B cell (primary cell): ENCODE results near the gene TMEM80. TPM values are rescaled to one million over a fixed set of nuclear protein-coding genes. Genes with fewer than 3 reads are reported as not detected.
"Not testable (repeated sequence)": the region's sequence is repeated elsewhere in the genome, so short reads cannot be mapped to it uniquely, and the experiment has no call there.

Experiments used
- ATAC-seq: fragments of 200-7000 bp; cut with Tn5 transposase; one replicate; pipeline ENCODE4 v1.10.0; 2021; ENCODE audit warnings: low read depth, mild to moderate bottlenecking, moderate number of reproducible peaks, moderate library complexity
- CTCF ChIA-PET: fragments of 350-600 bp; sonication (Branson Sonifier 250); formaldehyde crosslinking; loops from one replicate; lab custom pipeline; 2021; ENCODE audit warnings: antibody characterized with exemption, inconsistent platforms; lab: Charles Lee
- POLR2A ChIA-PET: fragments of 350-600 bp; sonication (Branson Sonifier 250); formaldehyde crosslinking; loops from one replicate; lab custom pipeline; 2021; ENCODE audit warnings: antibody characterized with exemption; lab: Charles Lee
- DNase-seq: peaks from one replicate; pipeline ENCODE4 v3.0.0; 2013
- H2AFZ ChIP-seq: 2 replicates; pipeline ENCODE4 v1.6.1; 2012; ENCODE audit warnings: mild to moderate bottlenecking, low read depth, low read length; ENCODE audit not compliant: insufficient read depth, poor library complexity, severe bottlenecking
- H3K27ac ChIP-seq, 2 donors: 1 replicate in 1 of 2; 2 replicates in 1 of 2; pipeline ENCODE4 v1.5.1; 2012 to 2013; ENCODE audit warnings: low read length in 2 of 2, mild to moderate bottlenecking in 2 of 2, moderate library complexity in 1 of 2
- H3K27me3 ChIP-seq, 4 experiments: fragments of 200-600 bp in 1 of 4; sonication (generic) in 1 of 4; replicated peaks in 1 of 4; 1 replicate in 2 of 4; 2 replicates in 2 of 4; pipeline versions ENCODE4 v1.6.1 to v1.7.0; 2013 to 2016; ENCODE audit warnings: low read length in 3 of 4, mild to moderate bottlenecking in 2 of 4, mixed read lengths in 1 of 4, moderate library complexity in 1 of 4; ENCODE audit not compliant: insufficient read depth in 4 of 4, control insufficient read depth in 3 of 4; ENCODE audit errors: control extremely low read depth in 1 of 4
- H3K36me3 ChIP-seq, 2 experiments: replicated peaks in 1 of 2; 1 replicate in 1 of 2; 2 replicates in 1 of 2; pipeline versions ENCODE4 v1.6.1 to v1.7.1; 2013; ENCODE audit warnings: low read length in 1 of 2; ENCODE audit not compliant: insufficient read depth in 2 of 2, control insufficient read depth in 1 of 2; ENCODE audit errors: control extremely low read depth in 1 of 2, extremely low read depth in 1 of 2
- H3K4me1 ChIP-seq, 2 donors: fragments of 200-600 bp in 1 of 2; sonication (generic) in 1 of 2; 1 replicate in 1 of 2; 2 replicates in 1 of 2; pipeline versions ENCODE4 v1.5.1 to v1.6.1; 2013 to 2017; ENCODE audit warnings: low read length in 2 of 2; ENCODE audit not compliant: control insufficient read depth in 2 of 2, insufficient read depth in 2 of 2
- H3K4me2 ChIP-seq: replicated peaks from 2 replicates; pipeline ENCODE3; 2012; ENCODE audit warnings: mild to moderate bottlenecking, low read depth, low read length; ENCODE audit not compliant: poor library complexity, severe bottlenecking
- H3K4me3 ChIP-seq, 5 experiments: fragments of 200-600 bp in 1 of 5; sonication (generic) in 1 of 5; 1 replicate in 3 of 5; 2 replicates in 2 of 5; pipeline versions ENCODE4 v1.5.1 to v1.7.0; 2011 to 2016; ENCODE audit warnings: low read length in 4 of 5, mild to moderate bottlenecking in 4 of 5, low read depth in 2 of 5, control low read depth in 1 of 5, moderate library complexity in 1 of 5; ENCODE audit not compliant: insufficient read depth in 1 of 5; ENCODE audit errors: control extremely low read depth in 1 of 5, extremely low read depth in 1 of 5
- H3K79me2 ChIP-seq: fragments of 200-600 bp; sonication (generic); one replicate; pipeline ENCODE4 v1.6.0; 2016; ENCODE audit warnings: low read length; ENCODE audit not compliant: control insufficient read depth, insufficient read depth
- H3K9ac ChIP-seq: fragments of 200-600 bp; sonication (generic); 2 replicates; pipeline ENCODE4 v1.6.1; 2017; ENCODE audit warnings: mild to moderate bottlenecking, low read length, moderate library complexity
- H3K9me3 ChIP-seq, 3 donors: one replicate each; pipeline versions ENCODE4 v1.6.1 to v1.7.1; 2013; ENCODE audit warnings: low read length in 2 of 3; ENCODE audit not compliant: control insufficient read depth in 2 of 3, insufficient read depth in 1 of 3; ENCODE audit errors: control extremely low read depth in 1 of 3
- H4K20me1 ChIP-seq: 2 replicates; pipeline ENCODE4 v1.6.0; 2012; ENCODE audit warnings: mild to moderate bottlenecking, low read length; ENCODE audit not compliant: insufficient read depth, control insufficient read depth, poor library complexity, severe bottlenecking
- H3K27ac Mint-ChIP-seq: one replicate; pipeline ENCODE4 v1.8.0; 2021; ENCODE audit warnings: mixed read lengths
- H3K27me3 Mint-ChIP-seq: one replicate; pipeline ENCODE4 v1.8.0; 2021; ENCODE audit warnings: mixed read lengths
- H3K4me1 Mint-ChIP-seq: one replicate; pipeline ENCODE4 v1.8.0; 2021; ENCODE audit warnings: mixed read lengths
- H3K4me3 Mint-ChIP-seq: one replicate; pipeline ENCODE4 v1.8.0; 2021; ENCODE audit warnings: mixed read lengths
- H3K9me3 Mint-ChIP-seq: one replicate; pipeline ENCODE4 v1.8.0; 2022; ENCODE audit warnings: mixed read lengths; ENCODE audit not compliant: insufficient read depth
- EZH2 ChIP-seq: IDR thresholded peaks from 2 replicates; pipeline ENCODE4 v1.6.1; 2012; ENCODE audit warnings: borderline replicate concordance, low read depth, mild to moderate bottlenecking, moderate library complexity, low read length; ENCODE audit not compliant: insufficient read depth, poor library complexity, severe bottlenecking
- WGBS: methylation state at CpG from one replicate; pipeline ENCODE4 v1.1.5; 2013; ENCODE audit warnings: missing lambda C conversion rate; ENCODE audit not compliant: insufficient coverage; 5-methylcytosine and 5-hydroxymethylcytosine counted together
- intact Hi-C: fragments of 100-400 bp; cut with micrococcal nuclease; formaldehyde crosslinking; loops from one replicate; pipeline ENCODE4 v1.10.0; 2022
- polyA plus RNA-seq: library from polyadenylated mRNA; depleted of rRNA; stranded (reverse); fragments of >200 nt; gene quantifications from 2 replicates; pipeline ENCODE4 v1.2.3, GENCODE V29; 2012
- total RNA-seq, 2 donors: library from RNA; stranded (reverse); fragments of 120-200 nt in 1 of 2; gene quantifications; 1 replicate in 1 of 2; 2 replicates in 1 of 2; pipeline versions ENCODE4 v1.2.3 to v1.2.4, GENCODE V29; 2013 to 2022
- TF ChIP-seq, protein P1 (sequence below): fragments of 200-600 bp; IDR thresholded peaks from one replicate; pipeline ENCODE4 v1.8.0; 2022; ENCODE audit warnings: antibody characterized with exemption, mild to moderate bottlenecking

TMEM80 gene
- total and polyA plus RNA-seq, 2 donors (not counting 1 experiment from before 2014, with no cell fraction given), result 72.5 to 84.1 TPM

- peaks cover 6% of the 10 kb centered on the region for H3K4me1 Mint-ChIP-seq
- DNase-seq (no peak), ATAC-seq (no peak)
- no peak overlapping the region for H3K4me3 Mint-ChIP-seq
- Histone ChIP-seq H4K20me1 (peaks cover 9% of the 10 kb centered on the region), H3K27ac (no peak overlapping the region), H3K4me2 (no peak overlapping the region), H3K36me3 (no peaks in the 10 kb centered on the region), H3K4me1 (peaks cover 14 to 27% of the 10 kb centered on the region in 2 donors), H3K9me3 (no peaks in the 10 kb centered on the region), H2AFZ (no peak overlapping the region), H3K4me3 (no peak overlapping the region), H3K9ac (no peak overlapping the region), H3K79me2 (no peaks in the 10 kb centered on the region), H3K27me3 (peaks cover 0 to 24% (median 0%) of the 10 kb centered on the region in 4 experiments)
- WGBS, result 72% methylated on average over 10 of the region's 17 CpGs
- ChIA-PET CTCF (interaction anchor here (1.1 to 1.4 kb wide), 3 partner anchors 19 to 175 kb away, joined by 3 to 4 read pairs (median 3); no protein-coding TSS in a partner anchor), POLR2A (no interaction called here)
- TF ChIP-seq EZH2, result no peak
- TF ChIP-seq, protein P1, sequence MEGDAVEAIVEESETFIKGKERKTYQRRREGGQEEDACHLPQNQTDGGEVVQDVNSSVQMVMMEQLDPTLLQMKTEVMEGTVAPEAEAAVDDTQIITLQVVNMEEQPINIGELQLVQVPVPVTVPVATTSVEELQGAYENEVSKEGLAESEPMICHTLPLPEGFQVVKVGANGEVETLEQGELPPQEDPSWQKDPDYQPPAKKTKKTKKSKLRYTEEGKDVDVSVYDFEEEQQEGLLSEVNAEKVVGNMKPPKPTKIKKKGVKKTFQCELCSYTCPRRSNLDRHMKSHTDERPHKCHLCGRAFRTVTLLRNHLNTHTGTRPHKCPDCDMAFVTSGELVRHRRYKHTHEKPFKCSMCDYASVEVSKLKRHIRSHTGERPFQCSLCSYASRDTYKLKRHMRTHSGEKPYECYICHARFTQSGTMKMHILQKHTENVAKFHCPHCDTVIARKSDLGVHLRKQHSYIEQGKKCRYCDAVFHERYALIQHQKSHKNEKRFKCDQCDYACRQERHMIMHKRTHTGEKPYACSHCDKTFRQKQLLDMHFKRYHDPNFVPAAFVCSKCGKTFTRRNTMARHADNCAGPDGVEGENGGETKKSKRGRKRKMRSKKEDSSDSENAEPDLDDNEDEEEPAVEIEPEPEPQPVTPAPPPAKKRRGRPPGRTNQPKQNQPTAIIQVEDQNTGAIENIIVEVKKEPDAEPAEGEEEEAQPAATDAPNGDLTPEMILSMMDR, result no peak
- H3K27ac Mint-ChIP-seq, result no peak overlapping the region
- intact Hi-C loops, result loop anchor here (2.0 to 10.0 kb wide), 3 partner anchors 17 to 115 kb away; partner anchors contain the start of genes IRF7, SLC25A22 and TALDO1
- H3K9me3 Mint-ChIP-seq, result no peaks in the 10 kb centered on the region
- peaks cover 3% of the 10 kb centered on the region for H3K27me3 Mint-ChIP-seq
These were observed 34.0 kb downstream of the TMEM80 start for GRCh38 chr11:729492-730074.

GRCh38 chr11:733072-733471 is 37.5 kb downstream of the TMEM80 start:
- Histone ChIP-seq H3K36me3 (no peaks in the 10 kb centered on the region), H3K27ac (no peak overlapping the region), H3K79me2 (no peaks in the 10 kb centered on the region), H3K4me3 (no peak overlapping the region), H2AFZ (no peak overlapping the region), H3K9me3 (no peaks in the 10 kb centered on the region), H4K20me1 (no peaks in the 10 kb centered on the region), H3K27me3 (peaks cover 0 to 10% (median 0%) of the 10 kb centered on the region in 4 experiments), H3K4me1 (peaks cover 9 to 13% of the 10 kb centered on the region in 2 donors), H3K9ac (no peak overlapping the region), H3K4me2 (no peak overlapping the region)
- CTCF ChIA-PET, result no interaction called here
- no peaks in the 10 kb centered on the region for H3K9me3 Mint-ChIP-seq
- H3K4me1 Mint-ChIP-seq, result peaks cover 11% of the 10 kb centered on the region
- POLR2A ChIA-PET, result interaction anchor here (0.6 kb wide), 1 partner anchor 183 kb away, joined by 3 read pairs; no protein-coding TSS in a partner anchor
- TF ChIP-seq, protein P1, result no peak
- WGBS, result 92% methylated on average over 20 of the region's 20 CpGs
- intact Hi-C loops, result no loop called here
- no peak overlapping the region for H3K4me3 Mint-ChIP-seq
- no peak overlapping the region for H3K27ac Mint-ChIP-seq
- no peak for DNase-seq
- peaks cover 16% of the 10 kb centered on the region for H3K27me3 Mint-ChIP-seq
- no peak for ATAC-seq

- H2AFZ ChIP-seq, CTCF ChIA-PET, DNase-seq, H3K4me3 ChIP-seq, POLR2A ChIA-PET, H3K27ac Mint-ChIP-seq, ATAC-seq, H3K79me2 ChIP-seq, H3K4me3 Mint-ChIP-seq, H3K27me3 ChIP-seq, H3K27ac ChIP-seq, H4K20me1 ChIP-seq, H3K9ac ChIP-seq, H3K9me3 Mint-ChIP-seq, H3K36me3 ChIP-seq, H3K9me3 ChIP-seq, intact Hi-C loops, H3K4me2 ChIP-seq: not testable (repeated sequence)
- WGBS, result 95% methylated on average over 8 of the region's 26 CpGs
- Mint-ChIP-seq H3K4me1 (peaks cover 12% of the 10 kb centered on the region), H3K27me3 (peaks cover 22% of the 10 kb centered on the region)
- H3K4me1 ChIP-seq, result peaks cover 10 to 11% of the 10 kb centered on the region in 2 donors
These were observed 38.9 kb downstream of the TMEM80 start for GRCh38 chr11:734541-734940.
